NCI-H2196 treated with DMSO at 0.1 percent for 48 hours (cell line): ENCODE data around the gene GAPDHS.

Source experiments
- DNase-seq: peaks from one replicate; lab custom pipeline; 2025; ENCODE audit not compliant: unreplicated experiment; lab: John Stamatoyannopoulos, UW

Gene GAPDHS

GRCh38 chr19:35533201-35533821 is at the start of gene GAPDHS:
Gene GAPDHS, plus strand, starts transcription at chr19:35533456. Its CDS starts 72 bp downstream, at chr19:35533528.
- no peak for DNase-seq

- no peak for DNase-seq
Measured at GRCh38 chr19:35484252-35485036, 48.8 kb upstream of the GAPDHS start.

GRCh38 chr19:35486268-35486708 is 47.0 kb upstream of the GAPDHS start:
- no peak for DNase-seq

- no peak for DNase-seq
Measured at GRCh38 chr19:35487656-35488182, 45.5 kb upstream of the GAPDHS start.

GRCh38 chr19:35488677-35489076 is 44.6 kb upstream of the GAPDHS start:
- no peak for DNase-seq

GRCh38 chr19:35490364-35490763 is 42.9 kb upstream of the GAPDHS start, which contains the start of gene KRTDAP:
Gene KRTDAP, minus strand, starts transcription at chr19:35490464. Its CDS starts 22 bp downstream, at chr19:35490442.
- no peak for DNase-seq

GRCh38 chr19:35491836-35492360 is 41.4 kb upstream of the GAPDHS start:
- DNase-seq: no peak

- DNase-seq: no peak
Measured at GRCh38 chr19:35493971-35494370, 39.3 kb upstream of the GAPDHS start.

GRCh38 chr19:35495107-35496064 is 37.9 kb upstream of the GAPDHS start:
- DNase-seq: peak; percentile 69

GRCh38 chr19:35497406-35497805 is 35.9 kb upstream of the GAPDHS start:
- no peak for DNase-seq

GRCh38 chr19:35498220-35498619 is 35.0 kb upstream of the GAPDHS start:
- DNase-seq: no peak

- no peak for DNase-seq
Measured at GRCh38 chr19:35498984-35499527, 34.2 kb upstream of the GAPDHS start.

- no peak for DNase-seq
Measured at GRCh38 chr19:35500611-35501010, 32.6 kb upstream of the GAPDHS start.

GRCh38 chr19:35501684-35502083 is 31.6 kb upstream of the GAPDHS start:
- DNase-seq: no peak

GRCh38 chr19:35502751-35503150 is 30.5 kb upstream of the GAPDHS start:
- DNase-seq: no peak

- no peak for DNase-seq
Measured at GRCh38 chr19:35506011-35506410, 27.2 kb upstream of the GAPDHS start.

GRCh38 chr19:35507561-35507960 is 25.7 kb upstream of the GAPDHS start:
- no peak for DNase-seq

- no peak for DNase-seq
Measured at GRCh38 chr19:35508129-35508528, 25.1 kb upstream of the GAPDHS start.

GRCh38 chr19:35509018-35509652 is 24.1 kb upstream of the GAPDHS start:
- no peak for DNase-seq
